ENCODE results near the gene TRIM65.

GRCh38 chr17:75840799-75841164, 56.0 kb downstream of the TRIM65 start:
- no peak for TF ChIP-seq POLR2A (IDR thresholded peaks at IDR 0.05)
- TF ChIP-seq, protein P1, sequence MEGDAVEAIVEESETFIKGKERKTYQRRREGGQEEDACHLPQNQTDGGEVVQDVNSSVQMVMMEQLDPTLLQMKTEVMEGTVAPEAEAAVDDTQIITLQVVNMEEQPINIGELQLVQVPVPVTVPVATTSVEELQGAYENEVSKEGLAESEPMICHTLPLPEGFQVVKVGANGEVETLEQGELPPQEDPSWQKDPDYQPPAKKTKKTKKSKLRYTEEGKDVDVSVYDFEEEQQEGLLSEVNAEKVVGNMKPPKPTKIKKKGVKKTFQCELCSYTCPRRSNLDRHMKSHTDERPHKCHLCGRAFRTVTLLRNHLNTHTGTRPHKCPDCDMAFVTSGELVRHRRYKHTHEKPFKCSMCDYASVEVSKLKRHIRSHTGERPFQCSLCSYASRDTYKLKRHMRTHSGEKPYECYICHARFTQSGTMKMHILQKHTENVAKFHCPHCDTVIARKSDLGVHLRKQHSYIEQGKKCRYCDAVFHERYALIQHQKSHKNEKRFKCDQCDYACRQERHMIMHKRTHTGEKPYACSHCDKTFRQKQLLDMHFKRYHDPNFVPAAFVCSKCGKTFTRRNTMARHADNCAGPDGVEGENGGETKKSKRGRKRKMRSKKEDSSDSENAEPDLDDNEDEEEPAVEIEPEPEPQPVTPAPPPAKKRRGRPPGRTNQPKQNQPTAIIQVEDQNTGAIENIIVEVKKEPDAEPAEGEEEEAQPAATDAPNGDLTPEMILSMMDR (IDR thresholded peaks at IDR 0.05), result no peak

All from right lobe of liver (tissue), 4 donors.